HG02610 (cell line): Measurements from ENCODE around the gene SERPINB3.
"Not testable (repeated sequence)": the region's sequence is repeated elsewhere in the genome, so short reads cannot be mapped to it uniquely, and the experiment has no call there.

ENCODE experiments used
- ATAC-seq: cut with Tn5 transposase; IDR thresholded peaks from one replicate; pipeline ENCODE4 v1.9.1; 2021; ENCODE audit warnings: mild to moderate bottlenecking, moderate library complexity; ENCODE audit not compliant: unreplicated experiment

The SERPINB3 gene

DNA sequence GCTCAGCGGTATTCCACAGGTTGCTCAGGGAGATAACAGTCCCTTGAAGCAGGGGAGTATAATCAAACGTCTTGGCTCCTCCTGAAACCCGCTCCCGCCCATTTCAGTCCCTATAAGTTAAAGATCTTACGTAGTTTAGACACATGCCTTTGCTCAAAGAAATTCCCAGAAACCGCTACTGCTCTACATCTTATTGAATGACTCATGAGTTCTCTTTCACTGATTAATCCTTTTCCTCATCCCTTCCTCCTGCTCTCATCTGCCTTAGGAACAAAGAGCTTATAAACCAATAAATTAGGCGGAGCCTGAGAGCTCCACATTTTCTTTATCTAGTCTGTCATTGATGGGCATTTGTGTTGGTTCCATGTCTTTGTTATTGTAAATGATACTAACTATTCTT lies 13.5 kb downstream of the SERPINB3 start:
- no peak for ATAC-seq

DNA sequence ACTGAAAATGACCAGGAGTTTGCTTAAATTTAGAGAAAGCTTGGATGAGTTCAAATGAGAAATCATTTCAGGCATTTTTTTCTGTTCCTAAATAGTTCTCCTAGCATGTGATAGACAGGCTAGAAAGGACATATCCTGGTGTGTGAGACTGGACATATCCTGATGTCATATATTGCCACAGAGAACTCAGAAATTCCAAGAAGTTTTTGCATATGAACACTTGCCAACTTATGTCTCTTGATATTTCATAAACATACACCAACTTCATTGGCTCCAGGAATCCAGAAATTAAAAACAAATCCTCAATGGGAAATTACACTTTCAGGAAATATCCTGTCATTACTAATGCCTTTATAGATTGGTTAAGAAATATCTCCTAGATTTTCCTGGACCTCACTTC lies 14.8 kb downstream of the SERPINB3 start:
- no peak for ATAC-seq

DNA sequence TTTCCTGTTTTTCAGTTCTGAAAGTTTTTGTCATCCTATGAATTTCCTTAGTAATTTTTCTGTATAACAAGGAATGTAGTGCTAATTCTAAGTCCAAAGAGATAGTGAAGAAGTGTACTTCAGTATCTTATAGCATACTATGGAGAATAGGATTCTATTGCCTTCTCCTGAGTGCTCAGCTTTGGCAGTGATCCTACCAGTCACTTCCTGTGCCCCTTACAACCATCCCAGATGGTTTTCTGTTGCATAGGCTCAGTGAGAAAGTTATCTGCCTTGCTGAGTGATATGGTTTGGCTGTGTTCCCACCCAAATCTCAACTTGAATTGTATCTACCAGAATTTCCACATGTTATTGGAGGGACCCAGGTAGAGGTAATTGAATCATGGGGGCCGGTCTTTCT lies 17.0 kb downstream of the SERPINB3 start:
- ATAC-seq = not testable (repeated sequence)

DNA sequence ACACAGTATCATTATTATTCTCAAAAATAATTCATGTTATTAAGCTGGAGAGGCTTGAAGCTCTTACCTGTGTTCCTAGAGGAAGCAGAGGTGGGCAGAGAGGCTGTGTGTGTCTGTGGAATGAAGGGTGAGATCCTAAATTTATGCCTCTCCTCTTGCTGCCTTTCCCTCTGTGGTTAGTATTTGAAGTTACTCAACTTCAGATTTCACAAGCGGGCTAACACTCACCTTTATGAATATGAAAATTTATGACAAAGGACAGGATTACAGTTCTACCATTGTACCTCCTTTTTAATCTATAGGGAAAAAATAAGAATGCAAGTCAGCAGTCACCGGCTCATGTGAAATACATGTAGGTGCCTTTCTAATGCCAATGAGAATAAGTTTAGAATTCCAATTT lies 17.6 kb downstream of the SERPINB3 start, which contains the start of gene SERPINB4:
Gene SERPINB4, minus strand, starts transcription at position 115 of the 400 bp plus-strand sequence. CDS start 679 bp downstream, outside the sequence.
- not testable (repeated sequence) for ATAC-seq

DNA sequence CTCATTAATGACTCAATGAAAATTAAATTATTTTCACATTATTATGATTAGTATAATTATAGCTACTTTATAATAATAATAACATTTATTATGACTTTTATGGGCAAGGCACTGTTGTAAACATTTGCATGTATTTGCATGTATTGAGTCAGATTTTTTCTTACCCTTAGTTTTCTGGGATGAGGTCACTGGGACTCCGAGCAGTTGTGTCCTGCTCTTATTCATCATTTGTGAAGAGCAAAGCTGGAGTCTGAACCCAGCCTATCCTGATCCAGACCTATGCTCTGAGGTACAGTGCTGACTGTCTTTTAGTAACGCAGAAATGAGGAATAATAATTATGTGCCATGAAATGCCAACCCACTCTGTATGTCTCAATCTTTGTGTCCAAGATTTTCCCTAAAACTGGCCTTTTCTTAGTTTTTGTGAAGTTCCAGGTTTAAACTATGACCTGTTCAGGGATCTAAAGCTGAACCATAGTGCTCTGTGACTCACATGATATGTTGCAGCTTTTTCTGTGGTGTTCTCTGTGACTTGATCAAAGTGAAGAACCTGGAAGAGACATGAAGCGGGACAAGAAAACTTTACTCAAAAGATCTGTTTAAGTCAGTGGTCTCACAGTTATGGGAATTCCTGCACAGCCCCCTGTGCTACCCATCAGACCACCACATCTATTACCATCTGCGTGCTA lies 18.9 kb downstream of the SERPINB3 start:
- ATAC-seq = not testable (repeated sequence)

DNA sequence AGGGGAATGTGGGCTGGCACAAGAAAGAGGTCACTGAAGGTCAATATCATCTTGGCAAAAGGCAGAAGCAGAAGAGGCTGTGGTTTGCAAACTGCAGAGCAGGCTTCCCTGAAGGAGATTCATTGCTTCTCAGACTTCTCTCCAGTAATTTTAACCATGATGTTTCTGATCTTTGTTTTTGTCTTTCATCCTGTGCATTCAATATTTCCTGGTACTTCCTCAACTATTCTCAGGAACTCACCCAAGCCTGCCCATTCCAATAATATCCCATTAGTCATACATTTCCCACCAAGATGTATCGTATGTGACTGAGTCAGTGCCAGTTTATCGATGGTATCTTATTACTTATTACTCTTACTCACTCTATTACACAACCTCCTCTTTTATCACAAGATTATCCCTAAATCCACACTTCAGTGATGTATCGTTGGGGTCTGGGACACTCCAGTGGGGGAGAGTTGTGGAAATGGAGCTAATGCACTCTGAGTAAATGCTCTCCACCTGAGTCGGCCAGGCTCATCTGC lies 20.5 kb downstream of the SERPINB3 start:
- not testable (repeated sequence) for ATAC-seq

DNA sequence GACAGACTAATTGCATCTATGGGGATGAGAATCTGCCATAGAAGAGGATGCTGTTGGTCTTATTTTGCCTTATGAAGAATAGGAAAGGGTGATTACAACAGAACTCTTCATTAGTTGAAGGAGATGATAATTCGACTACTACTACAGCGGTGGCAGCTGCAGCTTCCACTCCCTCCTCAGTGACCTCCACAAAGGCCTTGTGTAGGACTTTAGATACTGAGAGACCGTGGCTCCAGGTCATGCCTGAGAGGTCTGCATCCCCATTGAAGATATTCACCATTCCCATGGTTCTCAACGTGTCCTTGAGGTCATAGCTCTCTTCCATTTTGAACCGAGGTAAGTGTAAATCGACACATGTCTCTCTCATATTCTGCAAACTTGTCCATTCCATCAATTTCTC lies 24.0 kb downstream of the SERPINB3 start:
- no peak for ATAC-seq

DNA sequence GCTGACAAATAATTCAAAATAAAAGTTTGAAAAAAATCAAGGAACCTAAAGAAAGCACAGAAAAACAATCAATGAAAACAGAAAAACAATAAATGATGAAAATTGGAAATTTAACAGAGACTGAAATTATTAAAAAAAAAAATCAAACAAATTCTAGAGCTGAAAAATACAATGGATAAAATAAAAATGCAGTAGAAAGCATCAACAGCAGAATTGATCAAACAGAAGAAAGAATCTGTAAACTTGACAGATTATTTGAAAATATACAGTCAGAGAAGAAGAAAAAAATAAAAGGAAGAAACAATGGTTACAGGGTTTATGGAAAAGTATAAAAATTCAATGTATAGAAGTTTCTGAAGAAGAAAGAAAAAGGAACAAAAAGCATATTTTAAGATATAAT lies 33.9 kb downstream of the SERPINB3 start:
- ATAC-seq = no peak

DNA sequence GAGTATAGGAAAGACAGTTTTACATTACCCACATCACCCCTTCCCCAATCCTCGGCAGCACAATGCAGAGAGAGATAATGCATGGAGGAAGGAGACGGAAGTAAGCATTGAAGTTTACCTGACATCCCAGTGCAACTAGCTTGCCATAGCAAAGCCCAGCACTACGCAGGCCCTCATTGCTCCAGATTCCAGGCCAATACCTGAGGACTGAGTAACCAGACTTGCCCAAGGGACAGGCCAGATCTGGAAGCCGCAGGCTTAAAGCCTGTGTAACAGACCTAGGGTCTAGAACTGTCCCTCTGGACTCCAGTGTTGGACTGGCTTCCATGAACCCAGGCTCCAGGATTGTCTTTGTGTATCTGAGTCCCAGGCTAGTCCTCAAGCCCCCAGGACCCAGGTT lies 35.3 kb downstream of the SERPINB3 start:
- ATAC-seq = no peak

DNA sequence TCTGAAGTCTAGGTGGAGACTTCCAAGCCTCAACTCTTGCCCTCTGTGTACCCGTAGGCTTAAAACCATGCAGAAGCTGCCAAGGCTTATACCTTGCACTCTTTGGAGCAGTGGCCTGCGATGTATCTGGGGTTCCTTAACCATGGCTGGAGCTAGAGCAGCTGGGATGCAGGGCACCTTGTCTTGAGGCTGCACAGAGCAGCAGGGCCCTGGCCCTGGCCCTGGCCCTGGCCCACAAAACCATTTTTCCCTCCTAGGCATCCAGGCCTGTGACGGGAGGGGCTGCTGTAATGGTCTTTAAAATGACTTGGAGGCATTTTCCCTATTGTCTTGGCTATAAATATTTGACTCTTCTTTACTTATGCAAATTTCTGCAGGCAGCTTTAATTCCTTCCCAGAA lies 36.8 kb downstream of the SERPINB3 start:
- ATAC-seq = no peak

DNA sequence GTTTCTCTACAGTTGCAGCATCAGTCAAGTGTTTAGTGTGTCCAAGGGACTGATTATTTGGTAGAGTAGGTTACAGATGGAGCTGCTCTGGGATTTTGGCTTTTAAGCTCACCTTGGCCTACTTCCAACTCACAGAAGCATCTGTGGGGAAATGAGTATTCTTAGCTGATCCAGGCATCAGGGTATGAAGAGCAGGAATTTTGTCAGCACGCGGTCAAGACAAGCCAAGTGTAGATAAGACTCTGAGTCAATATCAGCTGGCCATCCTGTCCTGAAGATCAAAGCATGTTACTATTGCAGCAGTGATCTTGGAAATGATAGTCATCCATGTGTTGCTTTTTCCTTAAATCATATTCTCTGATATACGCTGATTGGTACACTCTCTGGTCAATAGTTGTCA lies 42.0 kb downstream of the SERPINB3 start:
- ATAC-seq = no peak

DNA sequence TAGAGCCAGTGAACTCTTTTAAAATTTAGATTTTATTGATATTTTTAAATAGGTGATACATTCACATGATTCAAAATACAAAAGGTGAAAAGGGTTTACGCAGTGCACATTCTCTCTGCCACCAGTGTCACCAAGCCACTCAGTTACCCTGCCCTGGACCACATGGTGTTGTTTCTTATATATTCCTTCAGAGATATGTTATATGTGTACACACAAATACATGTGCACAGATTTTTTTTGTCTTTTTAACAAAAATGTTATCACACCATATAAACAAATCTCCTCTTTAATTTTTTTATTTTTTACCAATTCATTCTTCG lies 43.8 kb downstream of the SERPINB3 start:
- ATAC-seq = peak; percentile 14

DNA sequence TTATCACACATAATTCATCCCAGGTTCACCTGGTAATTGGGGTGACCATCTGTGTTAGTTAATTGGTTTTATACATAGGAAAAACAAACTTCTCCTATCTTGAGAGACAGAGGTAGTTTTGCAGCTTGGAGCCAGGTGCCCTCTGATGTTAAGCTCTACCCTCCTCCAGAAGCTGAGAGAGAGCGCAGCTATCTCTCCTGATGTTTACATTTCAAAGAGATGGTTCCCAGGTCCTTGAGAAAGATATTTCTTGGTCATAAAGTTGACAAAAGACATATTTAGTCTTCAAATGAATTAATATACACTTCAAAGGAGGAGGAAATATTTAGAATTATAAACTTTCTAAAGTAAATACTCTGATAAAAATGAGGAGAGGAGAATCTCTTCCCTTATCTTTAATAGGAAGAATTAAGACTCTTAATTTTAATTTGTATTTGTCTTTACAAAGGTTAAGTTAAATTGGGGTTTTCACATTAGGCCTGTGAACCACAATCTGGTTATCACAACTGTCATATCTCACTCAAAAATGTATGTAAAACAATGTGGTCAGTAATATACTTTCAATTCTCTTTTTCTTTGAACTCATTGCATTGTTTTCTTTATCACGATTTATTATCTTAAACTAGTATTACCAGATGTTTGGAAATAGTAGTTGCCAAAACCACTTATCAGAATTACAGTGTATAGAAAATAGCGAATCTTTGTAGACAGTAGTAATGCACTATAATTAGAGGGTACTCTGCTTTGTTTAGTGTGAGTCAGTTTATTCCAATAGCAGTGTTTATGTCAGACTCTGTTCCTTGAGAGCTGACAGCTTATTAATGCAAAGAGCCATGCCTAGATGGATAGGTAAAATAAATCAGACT lies 44.4 kb downstream of the SERPINB3 start:
- peak; percentile 86 for ATAC-seq

DNA sequence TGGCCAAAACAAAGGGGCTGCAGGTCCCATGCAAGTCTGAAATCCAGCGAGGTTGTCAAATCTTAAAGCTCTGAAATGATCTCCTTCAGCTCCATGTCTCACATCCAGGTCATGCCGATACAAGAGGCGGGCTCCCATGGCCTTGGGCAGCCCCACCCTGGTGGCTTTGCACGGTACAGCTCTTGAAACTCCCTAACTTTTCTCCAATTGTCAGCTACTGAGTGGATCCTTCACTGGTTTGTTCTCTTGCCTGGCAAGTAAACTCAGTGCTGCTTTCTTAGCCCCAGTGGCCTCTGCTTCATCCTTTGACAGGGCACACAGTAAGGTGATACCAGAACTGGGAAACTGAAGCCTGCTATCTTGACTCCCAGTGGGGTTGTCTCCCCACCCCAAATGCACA lies 48.3 kb downstream of the SERPINB3 start:
- ATAC-seq = no peak

DNA sequence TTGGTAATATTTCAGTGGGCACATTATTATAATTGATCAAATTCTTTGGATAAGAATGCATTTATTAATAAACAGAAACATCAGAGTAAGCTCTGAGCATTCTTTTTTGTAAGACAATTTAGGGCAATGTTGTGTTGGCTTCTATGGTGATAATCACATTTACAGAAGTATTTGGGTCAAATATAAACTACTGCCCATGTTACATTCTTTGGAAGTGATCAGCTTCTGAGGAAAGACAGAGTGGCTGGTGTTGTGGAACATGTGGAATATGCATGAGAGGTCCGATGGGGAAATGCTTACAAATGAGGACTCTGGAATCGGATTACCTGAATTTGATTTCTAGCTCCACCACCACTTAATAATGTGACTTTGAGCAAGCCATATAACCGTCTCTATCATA lies 55.2 kb downstream of the SERPINB3 start:
- ATAC-seq = no peak
